NCI-H2171 (cell line): ENCODE measurements around the gene TRAPPC8.
"Not testable (repeated sequence)": the region's sequence is repeated elsewhere in the genome, so short reads cannot be mapped to it uniquely, and the experiment has no call there.

Experiments used
- DNase-seq: peaks from one replicate; lab custom pipeline; 2025; lab: John Stamatoyannopoulos, UW

The TRAPPC8 gene

GRCh38 chr18:31857526-31858106 is 85.3 kb downstream of the TRAPPC8 start:
- DNase-seq, result no peak

- no peak for DNase-seq
Observed at GRCh38 chr18:31850844-31851243, 92.1 kb downstream of the TRAPPC8 start.

- DNase-seq, result no peak
Observed at GRCh38 chr18:31840499-31840898, 102.4 kb downstream of the TRAPPC8 start.

GRCh38 chr18:31837879-31838278 is 105.0 kb downstream of the TRAPPC8 start:
- no peak for DNase-seq

- no peak for DNase-seq
Observed at GRCh38 chr18:31835528-31836133, 107.3 kb downstream of the TRAPPC8 start.

- DNase-seq, result no peak
Observed at GRCh38 chr18:31831903-31832302, 111.0 kb downstream of the TRAPPC8 start.

- no peak for DNase-seq
Observed at GRCh38 chr18:31830686-31831085, 112.2 kb downstream of the TRAPPC8 start.

- DNase-seq, result no peak
Observed at GRCh38 chr18:31828613-31829012, 114.3 kb downstream of the TRAPPC8 start.

- DNase-seq, result not testable (repeated sequence)
Observed at GRCh38 chr18:31826673-31827325, 116.1 kb downstream of the TRAPPC8 start.

- no peak for DNase-seq
Observed at GRCh38 chr18:31825772-31826171, 117.2 kb downstream of the TRAPPC8 start.

- DNase-seq, result no peak
Observed at GRCh38 chr18:31821545-31822171, 121.3 kb downstream of the TRAPPC8 start.

- no peak for DNase-seq
Observed at GRCh38 chr18:31819925-31820229, 123.1 kb downstream of the TRAPPC8 start.

- DNase-seq, result peak; percentile 9
Observed at GRCh38 chr18:31819106-31819924, 123.6 kb downstream of the TRAPPC8 start.

- DNase-seq, result no peak
Observed at GRCh38 chr18:31814132-31814531, 128.8 kb downstream of the TRAPPC8 start.

- DNase-seq, result not testable (repeated sequence)
Observed at GRCh38 chr18:31810336-31811130, 132.4 kb downstream of the TRAPPC8 start.

GRCh38 chr18:31809049-31809448 is 133.9 kb downstream of the TRAPPC8 start:
- not testable (repeated sequence) for DNase-seq

GRCh38 chr18:31801078-31801477 is 141.8 kb downstream of the TRAPPC8 start:
- DNase-seq, result no peak

GRCh38 chr18:31799257-31799656 is 143.7 kb downstream of the TRAPPC8 start:
- DNase-seq, result not testable (repeated sequence)

GRCh38 chr18:31798399-31798798 is 144.5 kb downstream of the TRAPPC8 start:
- no peak for DNase-seq

- DNase-seq, result no peak
Observed at GRCh38 chr18:31795747-31796146, 147.2 kb downstream of the TRAPPC8 start.

GRCh38 chr18:31793531-31793930 is 149.4 kb downstream of the TRAPPC8 start:
- DNase-seq, result no peak

GRCh38 chr18:31792580-31792911 is 150.4 kb downstream of the TRAPPC8 start:
- no peak for DNase-seq
